Activated T-cell treated with anti-CD3 and anti-CD28 coated beads for 4 hours (primary cell): ENCODE measurements around the gene PARPBP.
"Not testable (repeated sequence)": the region's sequence is repeated elsewhere in the genome, so short reads cannot be mapped to it uniquely, and the experiment has no call there.

Experiments
- DNase-seq: peaks from one replicate; pipeline ENCODE4 v3.0.0-alpha.2; 2020

PARPBP gene

DNA sequence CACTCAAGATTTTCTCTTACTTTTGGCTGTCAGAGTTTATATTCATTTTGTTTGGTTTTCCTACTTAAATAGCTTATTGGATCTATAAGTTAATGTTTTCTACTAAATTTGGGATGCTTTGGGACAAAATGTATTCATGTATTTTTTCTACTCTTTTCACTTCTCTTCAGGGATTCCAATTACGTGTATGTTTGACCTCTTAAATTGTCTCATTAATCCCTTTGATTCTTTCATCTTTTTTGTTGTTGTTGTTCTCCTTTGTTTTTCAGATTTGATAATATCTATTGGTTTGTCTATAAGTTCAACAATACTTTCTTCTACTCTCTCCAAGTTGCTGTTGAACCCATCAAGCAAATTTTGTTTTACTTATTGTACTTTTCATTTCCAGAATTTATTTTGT, 43.4 kb downstream of the PARPBP start:
- DNase-seq = no peak

DNA sequence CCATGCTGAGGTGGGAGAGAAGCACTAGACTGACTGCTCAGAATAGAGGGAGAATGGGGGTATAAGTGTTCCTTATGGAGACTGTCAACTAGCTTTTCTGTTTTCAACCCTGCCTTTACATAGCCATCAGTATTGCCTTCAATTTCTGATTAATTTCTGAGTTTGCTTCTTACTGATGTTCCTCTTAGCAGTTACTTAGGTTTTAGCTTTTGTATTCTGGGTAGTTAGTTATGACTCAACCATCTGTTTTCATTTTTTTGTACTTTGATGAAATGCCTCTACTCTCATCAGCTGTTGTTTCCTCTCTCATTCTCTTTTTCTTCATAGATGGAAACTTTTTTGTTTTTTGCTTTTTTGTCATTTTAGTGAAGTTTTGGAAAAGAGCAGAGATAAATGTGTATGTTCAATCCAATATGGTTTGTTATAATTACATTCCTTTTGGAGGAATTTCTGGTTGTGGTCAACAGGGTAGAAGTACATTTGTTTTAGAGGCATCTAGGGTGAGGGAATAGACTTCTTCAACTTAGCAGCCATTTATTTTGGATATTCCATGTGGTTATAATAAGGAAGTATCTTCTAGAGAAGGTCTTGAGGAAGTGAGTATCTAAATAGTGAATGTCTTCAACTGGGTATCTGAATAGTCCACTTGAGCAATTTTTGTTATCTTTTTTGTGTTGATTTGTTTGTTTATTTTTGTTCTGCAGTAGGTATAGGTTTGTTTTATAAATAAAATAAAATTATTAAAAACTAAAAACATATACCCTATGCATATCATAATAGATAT, 48.0 kb downstream of the PARPBP start:
- no peak for DNase-seq

DNA sequence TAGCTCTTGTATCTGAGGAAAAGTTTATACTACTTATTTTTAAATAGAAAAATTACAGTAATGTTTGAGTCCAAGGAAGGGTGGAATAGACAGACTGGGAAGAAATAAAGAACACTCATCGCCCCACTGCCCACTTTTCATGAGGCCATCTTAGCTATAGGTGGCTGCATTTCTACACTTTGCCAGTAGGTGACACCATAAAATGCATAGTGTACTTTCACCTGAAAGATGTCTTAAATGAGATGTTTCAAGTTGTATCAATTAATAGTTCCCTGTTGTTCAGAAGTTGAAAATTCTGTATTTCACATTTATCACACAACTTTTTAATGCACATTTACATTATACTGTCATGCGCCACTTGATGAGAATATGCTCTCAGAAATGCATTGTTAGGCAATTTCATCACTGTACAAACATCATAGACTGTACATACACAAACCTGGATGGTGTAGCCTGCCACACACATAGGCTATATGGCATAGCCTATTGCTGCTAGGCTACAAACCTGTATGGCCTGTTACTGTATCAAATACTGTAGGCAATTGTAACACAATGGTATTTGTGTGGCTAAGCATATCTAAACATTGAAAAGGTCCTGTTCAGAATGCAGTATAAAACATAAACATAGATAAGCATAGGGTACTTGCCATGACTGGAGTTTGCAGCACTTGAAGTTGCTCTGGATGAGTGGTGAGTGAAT, 50.1 kb downstream of the PARPBP start:
- no peak for DNase-seq

DNA sequence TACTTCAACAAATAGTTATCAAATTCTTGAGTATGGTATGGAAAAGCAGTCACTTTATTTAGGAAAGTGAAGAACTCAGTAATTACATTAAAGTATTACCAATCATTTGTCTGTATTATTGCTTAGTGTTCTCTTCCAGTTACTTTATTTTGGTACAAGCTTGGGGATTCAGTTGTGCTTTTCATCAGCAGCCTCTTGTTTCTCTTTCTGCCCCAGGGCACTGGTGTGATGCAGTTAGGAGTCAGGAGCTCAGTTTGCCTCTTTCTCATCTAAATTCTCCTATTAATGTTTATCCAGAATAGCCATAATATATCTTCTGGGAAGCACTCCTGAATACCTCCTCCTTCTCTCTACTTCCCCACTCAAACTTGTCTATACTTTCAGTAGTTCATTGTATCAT, 52.0 kb downstream of the PARPBP start:
- no peak for DNase-seq

DNA sequence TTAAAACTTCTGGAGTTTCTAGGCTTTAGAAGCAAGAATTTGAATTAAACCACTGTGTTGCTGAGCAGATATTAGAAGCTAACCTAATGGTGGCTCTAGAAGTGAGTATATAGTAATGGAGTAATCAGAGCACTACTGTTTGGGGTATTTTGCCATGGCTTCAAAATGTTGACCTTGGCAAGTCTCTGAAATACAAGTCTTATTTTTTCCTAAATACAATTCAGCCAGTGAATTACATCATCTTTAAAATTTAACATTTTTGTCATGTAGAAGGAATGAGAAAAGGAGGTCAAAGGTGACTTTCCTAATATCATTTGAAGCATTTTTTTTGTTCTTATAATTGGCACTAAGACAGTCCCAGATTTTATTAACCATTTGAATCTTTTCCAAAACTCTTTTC, 52.5 kb downstream of the PARPBP start:
- DNase-seq = no peak

DNA sequence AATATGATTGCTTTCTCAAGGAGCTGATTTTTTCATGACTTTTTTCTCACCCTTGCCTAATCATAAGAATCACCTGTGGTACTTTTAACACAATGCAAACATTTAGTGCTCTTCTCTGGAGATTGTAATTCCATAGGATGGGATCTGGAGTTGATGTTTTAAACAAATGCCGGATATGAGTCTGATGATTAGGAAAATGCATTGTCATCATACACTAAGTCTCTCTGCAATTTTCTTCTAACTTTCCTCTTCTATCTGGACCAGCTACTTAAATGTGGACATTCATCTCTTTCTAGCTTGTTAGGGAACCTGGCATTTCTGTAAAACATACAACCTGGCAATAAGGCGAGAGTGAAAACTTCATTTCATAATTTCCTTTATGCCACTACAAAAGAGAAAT, 54.1 kb downstream of the PARPBP start:
- no peak for DNase-seq

DNA sequence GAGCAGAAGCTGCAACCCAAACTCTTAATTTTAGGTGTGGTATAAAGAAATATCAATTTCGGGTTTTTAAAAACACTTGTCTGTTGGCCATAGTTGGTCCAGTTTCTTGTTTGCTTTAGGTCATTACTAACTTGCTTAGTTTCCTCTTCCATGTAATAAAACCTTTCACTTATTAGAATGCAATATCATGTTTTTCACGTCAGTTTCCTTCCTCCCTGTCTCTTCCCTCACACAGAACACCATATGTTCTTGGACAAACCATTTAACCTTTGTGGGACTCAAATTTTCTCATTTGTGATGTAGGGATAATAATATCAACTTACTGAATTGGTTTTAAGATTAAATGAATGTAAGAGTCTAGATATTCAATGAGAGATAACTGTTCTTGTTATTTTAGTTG, 54.8 kb downstream of the PARPBP start:
- no peak for DNase-seq

DNA sequence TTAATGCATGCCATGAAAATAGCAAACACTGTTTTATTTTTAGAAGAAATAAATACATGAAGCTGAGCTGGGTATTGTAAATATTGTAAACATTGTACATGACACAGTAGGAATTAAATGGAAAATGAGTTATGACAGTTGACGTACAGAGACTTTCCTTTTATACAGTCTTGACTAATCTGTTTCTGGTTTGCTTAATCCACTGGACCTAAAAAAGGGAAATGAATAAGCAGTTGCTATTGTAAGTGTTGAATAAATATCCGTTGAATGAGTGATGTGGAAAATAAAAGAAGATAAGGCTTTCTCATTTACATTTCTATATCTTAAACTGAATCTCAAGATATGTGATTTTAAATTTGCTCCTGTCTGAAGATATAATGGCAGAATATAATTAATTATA, 62.7 kb downstream of the PARPBP start:
- DNase-seq = no peak

DNA sequence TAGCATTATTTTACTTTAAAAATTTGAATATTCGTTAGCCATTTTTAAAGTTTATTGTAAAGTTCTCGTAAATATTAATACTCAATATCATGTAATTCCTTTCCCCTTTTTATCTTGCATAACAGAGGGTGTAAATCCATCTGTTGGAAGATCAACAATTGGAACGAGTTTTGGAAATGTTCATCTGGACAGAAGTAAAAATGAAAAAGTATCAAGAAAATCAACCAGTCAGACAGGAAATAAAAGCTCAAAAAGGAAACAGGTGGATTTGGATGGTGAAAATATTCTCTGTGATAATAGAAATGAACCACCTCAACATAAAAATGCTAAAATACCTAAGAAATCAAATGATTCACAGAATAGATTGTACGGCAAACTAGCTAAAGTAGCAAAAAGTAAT, 75.8 kb downstream of the PARPBP start:
- DNase-seq = no peak

DNA sequence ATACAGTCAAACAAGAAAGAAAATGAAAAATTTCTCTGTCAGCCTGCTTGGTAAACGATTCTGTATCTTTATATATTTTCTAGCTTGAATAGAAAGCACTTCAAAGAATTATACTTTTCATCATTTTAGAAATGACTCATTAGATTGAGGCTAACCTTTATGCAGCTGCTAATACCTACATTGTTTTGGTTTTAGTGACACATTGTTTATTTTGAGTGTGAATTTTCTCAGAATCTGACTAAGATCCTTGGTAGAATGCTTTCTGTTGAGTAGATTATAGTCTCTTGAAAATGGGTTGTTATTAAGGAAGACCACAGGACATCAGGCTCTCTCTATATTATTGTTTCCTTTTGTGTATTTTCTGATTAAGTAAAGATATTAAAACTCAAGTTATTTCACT, 77.8 kb downstream of the PARPBP start, which contains the start of gene PMCH:
PMCH (minus strand) TSS at position 45 of the 400 bp plus-strand sequence. CDS start 63 bp downstream, outside the sequence.
- DNase-seq = no peak

DNA sequence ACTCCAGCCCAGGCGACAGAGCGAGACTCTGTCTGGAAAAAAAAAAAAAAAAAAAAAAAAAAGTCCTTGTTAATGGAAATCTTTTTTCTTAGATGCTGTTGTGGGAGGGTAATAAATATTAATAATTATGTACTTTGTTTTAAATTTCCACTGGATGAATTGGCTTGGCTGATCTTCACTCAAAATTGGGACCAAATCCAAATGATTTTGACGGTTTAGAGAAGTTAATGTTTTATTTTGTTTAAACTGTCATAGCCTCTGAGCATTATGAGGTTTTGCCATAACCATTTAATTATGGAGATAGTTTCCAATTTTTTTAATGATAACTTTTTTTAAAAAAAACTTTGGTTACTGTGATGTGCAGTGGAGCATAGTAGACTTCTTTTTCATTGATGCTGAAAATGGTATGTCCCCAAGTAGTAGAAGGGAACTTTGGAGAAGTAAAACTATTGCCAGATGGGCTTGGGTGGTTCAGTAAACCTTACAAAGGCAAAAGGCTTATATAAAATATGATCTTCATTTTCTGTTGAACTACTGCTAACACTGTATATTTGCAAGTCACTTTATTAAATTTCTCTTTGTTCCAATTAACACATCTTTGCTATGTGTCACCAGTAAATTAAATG, 81.6 kb downstream of the PARPBP start:
- no peak for DNase-seq

DNA sequence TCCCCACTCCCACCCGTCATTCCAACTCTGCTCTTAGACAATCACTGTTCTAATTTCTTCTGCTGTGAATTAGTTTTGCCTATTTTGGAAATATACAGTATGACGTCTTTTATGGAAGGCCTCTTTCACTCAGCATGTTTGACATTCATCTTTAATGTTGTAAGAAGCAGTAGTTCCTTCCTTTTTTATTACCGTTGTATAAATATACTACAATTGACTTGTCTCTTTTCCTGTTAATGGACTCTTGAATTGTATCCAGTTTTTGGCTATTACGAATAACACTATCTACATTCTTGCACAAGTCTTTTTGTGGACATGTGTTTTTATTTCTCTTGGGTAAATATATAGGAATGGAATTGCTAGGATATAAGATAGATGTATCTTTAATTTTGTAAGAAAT, 82.6 kb downstream of the PARPBP start:
- no peak for DNase-seq

DNA sequence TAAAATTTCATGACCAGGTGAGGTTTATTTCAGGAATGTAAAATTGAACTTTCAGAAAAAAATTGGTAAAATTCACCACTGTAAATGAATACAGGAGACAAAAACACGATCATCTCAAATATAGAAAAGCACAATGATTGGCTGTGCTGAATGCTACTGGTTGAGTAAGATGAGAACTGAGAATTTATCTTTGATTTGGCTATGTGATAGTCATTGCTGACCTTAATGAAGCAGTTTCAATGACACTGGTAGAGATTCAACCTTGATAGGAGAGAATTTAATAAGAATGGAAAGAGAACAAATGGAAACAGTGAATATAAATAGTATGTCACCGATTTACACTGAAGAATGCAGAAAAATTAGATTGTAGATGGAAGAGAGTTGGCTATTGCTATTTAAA, 84.0 kb downstream of the PARPBP start:
- DNase-seq = no peak

DNA sequence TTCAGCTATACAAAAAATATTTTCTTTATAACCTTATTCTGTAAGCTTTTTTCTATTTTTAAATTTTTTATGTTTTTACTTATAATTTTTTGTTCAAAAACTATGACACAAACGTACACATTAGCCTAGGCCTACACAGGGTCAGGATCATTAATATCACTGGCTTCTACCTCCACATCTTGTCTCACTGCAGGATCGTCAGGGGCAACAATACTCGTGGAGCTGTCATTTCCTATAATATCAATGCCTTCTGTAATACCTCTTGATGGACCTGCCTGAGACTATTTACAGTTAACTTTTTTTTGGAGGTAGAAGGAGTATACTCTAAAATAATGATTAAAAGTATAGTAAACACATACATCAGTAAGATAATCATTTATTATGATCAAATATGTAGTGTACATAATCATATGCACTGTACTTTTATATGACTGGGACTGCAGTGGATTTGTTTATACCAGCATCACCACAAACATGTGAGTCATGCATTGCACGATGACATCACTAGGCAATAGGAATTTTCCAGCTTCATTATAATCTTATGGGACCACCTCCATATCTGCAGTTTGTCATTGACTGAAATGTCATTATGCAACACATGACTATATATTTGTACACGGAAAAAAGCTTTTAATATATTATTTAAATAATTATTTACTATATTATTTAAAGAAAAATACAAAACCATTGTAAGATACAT, 96.2 kb downstream of the PARPBP start:
- DNase-seq = no peak

DNA sequence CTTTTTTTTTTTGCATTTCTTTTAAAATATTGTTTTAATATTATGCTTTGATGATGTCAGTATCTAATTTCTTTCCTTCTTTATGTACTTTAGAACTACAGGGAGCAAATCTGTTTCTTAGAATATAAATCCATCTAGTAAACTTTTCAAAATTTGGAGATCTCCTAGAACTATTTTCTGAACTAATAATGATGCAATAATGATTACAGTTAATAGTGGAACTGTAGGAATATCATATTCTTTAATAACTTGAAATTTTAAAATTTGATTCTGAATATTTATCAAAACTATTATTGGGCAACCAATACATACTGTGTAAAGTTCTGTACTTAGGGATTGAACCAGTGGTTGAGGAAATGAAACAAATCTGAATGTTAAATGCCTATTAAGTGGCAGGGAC, 100.8 kb downstream of the PARPBP start:
- DNase-seq = no peak

DNA sequence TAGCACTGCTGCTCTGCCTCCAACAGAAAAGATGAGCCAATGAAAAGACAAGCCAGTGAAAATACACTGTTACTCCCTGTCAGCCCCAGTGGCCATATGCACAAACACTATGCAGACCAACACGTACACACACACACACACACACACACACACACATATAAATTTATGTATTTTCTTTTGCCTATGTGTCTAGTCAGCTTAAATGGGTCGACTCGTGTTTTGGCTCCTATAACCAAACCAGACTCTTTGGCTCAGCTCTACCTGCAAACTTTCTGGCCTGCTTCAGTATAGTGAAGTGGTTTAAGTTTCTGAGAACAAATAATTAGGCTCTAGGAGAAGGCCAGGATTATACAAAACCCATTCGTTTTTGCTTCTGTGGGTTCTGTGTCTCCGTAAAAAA, 108.0 kb downstream of the PARPBP start:
- DNase-seq = no peak

DNA sequence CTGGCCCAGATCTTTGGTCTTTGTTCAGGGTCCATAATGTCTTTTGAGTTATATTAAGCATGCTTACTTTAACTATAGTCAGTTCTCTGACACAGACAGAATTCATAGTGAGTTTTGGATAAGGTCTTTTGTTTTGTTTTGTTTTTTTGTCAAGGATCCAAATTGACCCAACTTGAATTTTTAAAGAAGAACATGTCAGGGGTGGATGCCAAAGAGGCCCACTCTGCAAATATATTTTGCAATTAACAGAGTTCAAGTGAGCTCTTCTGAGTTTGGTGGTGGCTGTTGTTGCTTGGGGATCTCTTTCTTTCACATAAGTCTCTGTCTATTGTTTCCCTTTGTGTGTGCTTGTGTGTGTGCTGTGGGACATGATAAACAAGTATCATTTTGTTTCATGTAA, 112.1 kb downstream of the PARPBP start:
- no peak for DNase-seq

DNA sequence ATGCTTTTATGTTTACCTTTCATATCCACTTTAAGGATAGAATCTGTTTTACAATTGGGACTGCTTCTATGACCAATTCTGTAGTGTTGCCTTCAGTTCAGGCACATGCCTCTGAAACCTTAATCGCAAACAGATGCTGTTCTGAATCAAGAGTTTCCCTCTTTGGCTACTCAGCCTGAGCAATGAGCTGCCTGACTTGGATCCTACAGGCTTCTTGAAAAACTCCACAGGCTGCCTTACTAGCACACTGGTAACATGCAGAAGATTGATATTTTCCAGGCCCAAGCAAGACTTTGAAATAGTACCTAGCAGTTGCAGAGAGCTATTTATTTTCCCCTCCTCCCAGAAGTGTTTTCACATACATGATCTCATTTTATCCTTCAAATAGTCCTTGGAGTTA, 112.5 kb downstream of the PARPBP start:
- DNase-seq = no peak

DNA sequence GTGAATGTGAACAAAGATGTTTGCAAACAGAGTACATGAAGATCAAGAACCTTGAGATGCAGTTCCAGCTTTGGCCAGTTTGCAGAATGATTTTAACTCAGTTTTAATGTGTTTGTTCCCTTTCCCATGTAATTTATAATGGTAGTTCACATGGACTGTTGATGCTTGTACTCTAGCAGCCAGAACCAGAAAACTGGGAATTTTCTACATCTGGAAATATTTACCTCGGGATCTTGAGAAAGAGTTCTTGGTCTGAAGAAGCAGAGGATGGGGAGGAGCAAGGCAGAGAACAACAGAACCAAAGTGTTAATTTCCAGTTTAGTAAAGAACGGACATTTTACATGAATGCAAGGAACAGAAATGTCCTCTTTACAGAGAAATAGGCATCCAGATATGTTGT, 114.6 kb downstream of the PARPBP start:
- no peak for DNase-seq

DNA sequence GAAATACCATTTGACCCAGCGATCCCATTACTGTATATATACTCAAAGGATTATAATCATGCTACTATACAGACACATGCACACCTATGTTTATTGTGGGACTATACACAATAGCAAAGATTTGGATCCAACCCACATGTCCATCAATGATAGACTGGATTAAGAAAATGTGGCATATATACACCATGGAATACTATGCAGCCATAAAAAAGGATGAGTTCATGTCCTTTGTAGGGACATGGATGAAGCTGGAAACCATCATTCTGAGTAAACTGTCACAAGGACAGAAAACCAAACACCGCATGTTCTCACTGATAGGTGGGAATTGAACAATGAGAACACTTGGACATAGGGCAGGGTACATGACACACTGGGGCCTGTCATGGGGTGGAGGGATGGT, 120.9 kb downstream of the PARPBP start:
- not testable (repeated sequence) for DNase-seq
